Fibroblast of peridontal ligament (primary cell): ENCODE data around the gene PIEZO1.
"Not testable (repeated sequence)": the region's sequence is repeated elsewhere in the genome, so short reads cannot be mapped to it uniquely, and the experiment has no call there.

Experiments used
- DNase-seq: peaks from one replicate; pipeline ENCODE4 v3.0.0-alpha.2; 2010; ENCODE audit errors: extremely low read depth

Gene PIEZO1

DNA sequence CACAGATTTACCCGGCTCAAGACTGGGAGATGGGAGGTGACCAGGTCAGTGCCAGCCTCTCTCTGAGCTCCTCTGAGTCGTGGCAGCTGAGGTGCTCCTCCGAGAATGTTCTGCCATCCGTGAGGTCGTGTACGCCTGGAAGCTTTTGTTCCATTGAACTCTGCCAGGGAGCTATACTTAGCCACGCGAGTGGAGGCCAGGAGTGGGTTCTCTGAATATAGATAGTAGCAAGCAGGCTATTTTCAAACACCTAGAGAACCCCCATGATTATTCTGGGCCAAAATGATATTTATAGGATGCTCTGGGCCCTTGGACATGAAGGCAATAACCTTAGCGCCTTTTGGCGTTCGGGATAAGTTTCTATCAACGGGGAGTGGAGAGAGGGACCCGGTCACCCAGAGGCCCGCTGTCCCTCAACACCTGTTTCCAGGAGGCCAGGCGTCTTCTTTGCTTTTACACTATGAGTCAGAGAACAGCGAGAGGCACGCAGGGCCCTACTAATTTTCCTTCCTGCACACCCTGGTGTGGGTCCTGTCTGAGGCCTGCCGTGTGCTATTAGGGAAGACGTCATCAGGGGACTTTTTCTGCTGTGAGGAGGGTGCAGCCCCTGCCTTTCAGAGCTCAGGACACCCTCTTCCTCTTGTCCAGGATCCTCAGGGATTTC is 111.2 kb downstream of the PIEZO1 start:
- DNase-seq, result no peak

DNA sequence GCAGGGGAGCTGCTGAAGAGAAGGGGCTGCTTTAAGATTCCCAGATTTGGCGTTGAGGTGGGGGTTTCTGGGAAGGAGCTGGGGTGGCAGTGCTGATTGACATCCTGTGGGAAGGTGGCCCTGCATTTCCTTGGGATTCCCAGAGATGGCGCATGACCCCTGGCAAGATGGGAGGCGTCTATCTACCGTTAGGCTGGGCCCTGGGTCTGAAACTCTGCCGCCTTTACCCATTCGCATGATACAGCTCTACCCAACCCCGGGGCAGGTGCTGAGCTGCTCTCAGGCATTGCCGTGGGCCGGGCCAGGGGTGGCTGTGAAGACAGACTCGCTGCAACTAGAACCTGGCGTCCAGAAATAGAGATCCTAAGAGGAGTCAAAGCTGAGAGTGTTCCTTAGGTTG is 112.2 kb downstream of the PIEZO1 start:
- no peak for DNase-seq

DNA sequence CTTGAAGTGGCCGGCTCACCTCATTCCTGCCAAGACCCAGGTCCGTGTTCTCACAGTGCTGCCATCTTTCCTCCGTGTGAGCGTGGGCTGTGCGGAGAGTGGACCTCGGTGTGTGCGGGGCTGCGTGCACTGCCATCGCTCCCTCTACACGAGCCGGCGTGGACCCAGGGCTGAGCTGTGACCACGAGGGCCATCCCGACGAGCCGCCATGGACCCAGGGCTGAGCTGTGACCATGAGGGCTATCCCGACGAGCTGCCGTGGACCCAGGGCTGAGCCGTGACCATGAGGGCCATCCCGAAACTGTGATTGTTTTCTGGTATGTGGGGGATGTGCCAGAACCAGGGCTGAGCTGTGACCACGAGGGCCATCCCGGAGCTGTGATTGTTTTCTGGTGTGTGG is 113.2 kb downstream of the PIEZO1 start:
- DNase-seq, result no peak

DNA sequence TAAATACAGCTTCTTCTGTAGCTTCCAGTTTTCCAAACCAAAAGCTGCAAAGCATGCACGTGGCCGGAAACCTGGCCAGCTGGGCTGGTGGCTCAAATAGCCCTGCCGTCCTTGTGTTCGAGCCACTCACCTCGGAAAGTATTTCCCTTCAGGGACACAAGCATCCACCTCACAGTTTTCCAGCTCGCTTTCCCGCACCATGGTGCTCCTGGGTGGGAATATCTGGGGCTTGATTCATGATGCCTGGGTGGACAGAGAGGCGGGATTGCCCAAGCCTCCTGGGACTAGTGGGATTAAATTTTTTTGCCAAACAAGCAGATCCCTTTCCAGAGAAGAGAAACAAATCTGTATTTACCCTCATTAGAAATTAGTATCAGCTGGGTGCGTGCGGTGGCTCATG is 115.0 kb downstream of the PIEZO1 start:
- DNase-seq, result peak; percentile 71

DNA sequence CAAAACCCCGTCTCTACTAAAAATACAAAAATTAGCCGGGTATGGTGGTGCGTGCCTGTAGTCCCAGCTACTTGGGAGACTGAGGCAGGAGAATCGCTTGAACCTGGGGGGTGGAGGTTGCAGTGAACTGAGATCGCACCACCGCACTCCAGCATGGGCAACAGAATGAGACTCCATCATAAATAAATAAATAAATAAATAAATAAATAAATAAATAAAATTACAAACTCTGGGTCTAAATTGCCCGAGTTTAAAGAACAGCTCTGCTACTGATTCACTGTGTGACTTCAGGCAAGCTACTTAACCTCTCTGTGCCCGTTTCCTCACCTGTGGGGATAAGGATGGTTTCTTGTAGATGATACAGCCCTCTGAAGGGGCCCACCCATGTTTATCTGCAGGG is 115.5 kb downstream of the PIEZO1 start:
- DNase-seq, result not testable (repeated sequence)

DNA sequence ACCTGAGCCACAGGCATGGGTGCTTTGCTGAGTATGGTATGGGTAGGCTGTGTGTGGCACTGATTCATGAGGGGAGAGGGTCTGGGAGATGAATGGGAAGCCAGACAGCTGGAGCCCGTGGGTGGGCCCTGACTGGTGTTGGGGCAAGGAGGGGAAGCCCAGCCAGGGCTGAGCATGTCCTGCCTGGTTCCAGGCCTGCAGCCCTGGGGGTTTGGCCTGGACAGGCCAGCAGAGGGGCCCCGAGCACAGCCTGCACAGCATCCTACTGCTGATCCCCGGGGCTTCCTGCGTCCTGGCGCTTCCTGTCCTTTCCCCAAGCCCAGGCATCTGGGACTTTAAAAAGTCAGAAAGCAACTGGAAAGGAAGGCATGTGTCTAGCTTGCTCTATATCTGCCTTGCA is 117.6 kb downstream of the PIEZO1 start:
- DNase-seq, result no peak

DNA sequence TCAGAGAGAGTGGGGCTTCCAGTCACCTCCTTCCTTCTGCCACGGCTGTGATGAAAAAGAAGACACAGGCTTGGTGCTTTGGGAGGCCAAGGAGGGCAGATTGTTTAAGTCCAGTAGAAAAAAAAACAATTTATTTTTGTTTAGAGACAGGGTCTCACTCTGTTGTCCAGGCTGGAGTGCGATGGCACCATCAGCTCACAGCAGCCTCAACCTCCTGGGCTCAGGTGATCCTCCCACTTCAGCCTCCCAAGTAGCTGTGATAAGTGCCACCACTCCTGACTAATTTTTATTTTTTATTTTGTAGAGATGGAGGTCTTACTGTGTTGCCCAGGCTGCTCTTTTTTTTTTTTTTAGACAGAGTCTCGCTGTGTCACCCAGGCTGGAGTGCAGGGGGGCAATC is 119.5 kb downstream of the PIEZO1 start:
- DNase-seq, result no peak
